GM12872 (cell line): Measurements from ENCODE around the gene ESPL1.

Experiments used
- CTCF ChIP-seq: IDR thresholded peaks from 3 replicates; pipeline ENCODE4 v1.5.1; 2011; ENCODE audit warnings: low read depth, mild to moderate bottlenecking, low read length, moderate library complexity; ENCODE audit not compliant: insufficient read depth

The ESPL1 gene

GRCh38 chr12:53232646-53233461 is 35.2 kb upstream of the ESPL1 start:
- no peak for TF ChIP-seq CTCF

- no peak for TF ChIP-seq CTCF
Observed at GRCh38 chr12:53233671-53234121, 34.4 kb upstream of the ESPL1 start.

DNA sequence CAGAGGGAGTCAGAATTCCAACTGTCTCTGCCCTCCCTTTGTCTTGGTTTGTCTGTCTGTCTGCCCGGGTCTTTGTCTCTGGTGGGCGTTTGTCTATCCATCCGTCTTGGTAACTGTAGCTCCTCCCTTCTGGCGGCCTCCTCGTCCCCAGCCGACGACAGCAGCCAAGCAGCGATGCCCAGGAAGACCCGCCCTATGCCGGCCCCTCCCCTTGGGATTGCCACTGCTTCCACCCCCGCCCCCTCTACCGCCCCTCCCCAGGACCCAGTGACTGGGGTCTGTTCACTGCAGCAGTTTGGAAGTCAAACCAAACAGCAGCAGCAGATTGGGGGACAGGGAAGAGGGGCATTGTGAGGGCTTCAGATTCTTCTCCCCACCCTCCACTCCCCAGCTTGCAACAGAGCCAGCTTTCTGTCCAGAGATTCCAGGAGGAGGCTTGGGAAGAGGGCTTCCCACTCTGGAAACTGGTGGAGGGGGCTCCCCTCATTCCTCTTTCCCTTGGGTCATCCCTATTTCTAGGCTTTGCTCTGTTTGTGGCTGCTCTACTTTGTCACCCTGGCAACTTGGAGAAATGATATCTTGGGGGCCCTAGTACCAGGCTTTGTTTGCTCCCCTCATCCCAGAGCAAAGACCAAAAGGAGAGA is 33.7 kb upstream of the ESPL1 start:
- TF ChIP-seq CTCF, result no peak

GRCh38 chr12:53235164-53235563 is 32.9 kb upstream of the ESPL1 start:
- TF ChIP-seq CTCF, result no peak

GRCh38 chr12:53235742-53236442 is 32.2 kb upstream of the ESPL1 start:
- no peak for TF ChIP-seq CTCF

- TF ChIP-seq CTCF, result no peak
Observed at GRCh38 chr12:53236443-53237111, 31.5 kb upstream of the ESPL1 start.
